Natural killer cell (primary cell): ENCODE measurements around the gene NAV2. TPM values are rescaled to one million over a fixed set of nuclear protein-coding genes. Genes with fewer than 3 reads are reported as not detected.

Experiments
- ATAC-seq, 3 donors: fragments of 150-1000 bp in 2 of 3; fragments of 200-7000 bp in 1 of 3; cut with Tn5 transposase; 1 replicate in 1 of 3; 2 replicates in 2 of 3; pipeline ENCODE4 v1.10.0; 2021; ENCODE audit warnings: mild to moderate bottlenecking in 2 of 3, moderate library complexity in 2 of 3
- DNase-seq, 2 donors: peaks; one replicate each; pipeline versions ENCODE4 v3.0.0 to v3.0.0-alpha.2; 2013 to 2021; ENCODE audit warnings: mixed read lengths in 1 of 2
- H3K27ac ChIP-seq: one replicate; pipeline ENCODE4 v1.5.1; 2013; ENCODE audit warnings: mild to moderate bottlenecking, low read length
- H3K27me3 ChIP-seq: one replicate; pipeline ENCODE4 v1.6.1; 2013; ENCODE audit warnings: low read length; ENCODE audit not compliant: control insufficient read depth, insufficient read depth
- H3K36me3 ChIP-seq: one replicate; pipeline ENCODE4 v1.6.1; 2013; ENCODE audit warnings: low read length; ENCODE audit not compliant: control insufficient read depth, insufficient read depth
- H3K4me1 ChIP-seq: one replicate; pipeline ENCODE4 v1.6.1; 2013; ENCODE audit warnings: low read length; ENCODE audit not compliant: control insufficient read depth, insufficient read depth
- H3K4me3 ChIP-seq: one replicate; pipeline ENCODE4 v1.5.1; 2013; ENCODE audit warnings: low read length
- H3K9me3 ChIP-seq: one replicate; pipeline ENCODE4 v1.6.1; 2013; ENCODE audit warnings: low read length; ENCODE audit not compliant: control insufficient read depth, insufficient read depth
- H3K27ac Mint-ChIP-seq, 2 donors: one replicate each; pipeline ENCODE4 v1.8.0; 2022; ENCODE audit warnings: mild to moderate bottlenecking in 2 of 2, mixed read lengths in 2 of 2, moderate library complexity in 1 of 2
- H3K27me3 Mint-ChIP-seq, 2 donors: one replicate each; pipeline ENCODE4 v1.8.0; 2022; ENCODE audit warnings: low read depth in 2 of 2, mixed read lengths in 2 of 2
- H3K36me3 Mint-ChIP-seq: one replicate; pipeline ENCODE4 v1.8.0; 2022; ENCODE audit warnings: mixed read lengths
- H3K4me1 Mint-ChIP-seq, 2 donors: one replicate each; pipeline ENCODE4 v1.8.0; 2022; ENCODE audit warnings: mixed read lengths in 2 of 2
- H3K4me3 Mint-ChIP-seq: one replicate; pipeline ENCODE4 v1.8.0; 2022; ENCODE audit warnings: mild to moderate bottlenecking, moderate library complexity, mixed read lengths
- H3K9me3 Mint-ChIP-seq, 2 donors: one replicate each; pipeline ENCODE4 v1.8.0; 2022; ENCODE audit warnings: mixed read lengths in 2 of 2
- WGBS: methylation state at CpG from one replicate; pipeline ENCODE4 v1.1.7; 2013; ENCODE audit warnings: missing lambda C conversion rate; ENCODE audit not compliant: insufficient coverage; 5-methylcytosine and 5-hydroxymethylcytosine counted together
- intact Hi-C: fragments of 100-400 bp; cut with micrococcal nuclease; formaldehyde crosslinking; loops from one replicate; pipeline ENCODE4 v1.14.2; 2022
- total RNA-seq, 4 donors: library from RNA; stranded (reverse); fragments of 120-200 nt in 1 of 4; gene quantifications; one replicate each; pipeline versions ENCODE4 v1.2.3 to v1.2.4, GENCODE V29; 2013 to 2022
- TF ChIP-seq, protein P1 (sequence below): fragments of 200-600 bp; IDR thresholded peaks from one replicate; pipeline ENCODE4 v1.8.0; 2022; ENCODE audit warnings: antibody characterized with exemption

The NAV2 gene
- total RNA-seq, 3 donors from 2014 or later (not counting 1 experiment from before 2014, with no cell fraction given) = 0.14 to 1.6 (median 0.43) TPM

DNA sequence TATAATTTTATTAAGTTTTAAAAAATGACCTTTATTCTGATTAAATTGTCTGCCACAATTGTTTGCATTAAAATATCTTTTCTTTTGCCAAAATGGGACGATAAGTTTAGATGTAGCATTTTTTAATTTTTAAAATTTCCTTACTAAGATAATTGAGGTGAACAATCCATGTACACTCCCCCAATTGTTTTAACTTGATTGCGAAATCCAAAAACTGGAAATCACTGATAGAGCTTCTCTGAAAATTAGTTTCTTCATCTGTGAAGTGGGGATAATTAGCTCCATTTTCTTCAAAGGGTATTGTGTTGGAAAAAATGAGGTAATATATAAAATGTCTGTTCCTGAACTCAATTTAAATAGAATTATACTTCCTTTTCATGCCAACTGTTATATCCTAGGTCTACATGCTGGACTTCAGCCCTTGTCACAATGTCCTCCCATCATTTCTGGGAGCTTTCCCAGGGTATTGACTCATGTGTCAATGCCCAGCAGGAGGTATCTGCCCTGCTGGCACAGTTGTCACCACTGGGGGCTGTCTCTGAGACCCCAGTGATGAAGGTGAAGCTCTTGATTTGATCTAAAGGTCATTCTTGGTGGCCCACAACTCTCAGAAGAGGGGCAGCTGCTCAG, 28.7 kb upstream of the NAV2 start:
- H3K4me1 Mint-ChIP-seq = no peaks in the 10 kb centered on the region
- no CpG with 5 or more reads among the region's 2 CpGs for WGBS

DNA sequence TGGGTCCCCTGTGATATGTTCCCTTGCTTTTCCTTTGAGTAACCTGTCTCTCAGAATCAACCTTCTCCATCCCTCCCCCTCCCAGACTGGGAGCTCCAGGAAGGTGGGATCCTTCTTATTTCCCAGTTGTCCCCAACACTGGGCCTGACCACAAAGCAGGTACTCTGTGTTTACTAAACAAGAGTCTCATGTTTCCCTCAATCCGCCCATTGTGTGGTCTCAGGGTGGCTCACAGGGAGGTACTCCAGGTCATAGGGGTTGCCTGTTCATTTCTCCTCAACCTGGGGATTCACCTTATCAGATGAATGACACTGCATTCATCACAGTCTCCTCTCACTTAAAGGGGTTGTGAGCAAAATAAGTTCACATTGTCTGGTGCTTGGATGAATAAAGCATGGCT, 26.4 kb upstream of the NAV2 start:
- WGBS = 95% methylated on average over 1 of the region's 1 CpG
- ATAC-seq (no peak), DNase-seq (no peak)
- H3K36me3 Mint-ChIP-seq = no peaks in the 10 kb centered on the region
- H3K4me1 Mint-ChIP-seq = no peaks in the 10 kb centered on the region
- Histone ChIP-seq H3K27me3 (no peaks in the 10 kb centered on the region), H3K36me3 (no peaks in the 10 kb centered on the region), H3K4me1 (no peaks in the 10 kb centered on the region), H3K4me3 (no peak overlapping the region), H3K9me3 (no peaks in the 10 kb centered on the region), H3K27ac (no peak overlapping the region)
- no peak overlapping the region for H3K4me3 Mint-ChIP-seq
- intact Hi-C loops = no loop called here
- no peaks in the 10 kb centered on the region for H3K9me3 Mint-ChIP-seq
- no peak overlapping the region for H3K27ac Mint-ChIP-seq
- TF ChIP-seq, protein P1, sequence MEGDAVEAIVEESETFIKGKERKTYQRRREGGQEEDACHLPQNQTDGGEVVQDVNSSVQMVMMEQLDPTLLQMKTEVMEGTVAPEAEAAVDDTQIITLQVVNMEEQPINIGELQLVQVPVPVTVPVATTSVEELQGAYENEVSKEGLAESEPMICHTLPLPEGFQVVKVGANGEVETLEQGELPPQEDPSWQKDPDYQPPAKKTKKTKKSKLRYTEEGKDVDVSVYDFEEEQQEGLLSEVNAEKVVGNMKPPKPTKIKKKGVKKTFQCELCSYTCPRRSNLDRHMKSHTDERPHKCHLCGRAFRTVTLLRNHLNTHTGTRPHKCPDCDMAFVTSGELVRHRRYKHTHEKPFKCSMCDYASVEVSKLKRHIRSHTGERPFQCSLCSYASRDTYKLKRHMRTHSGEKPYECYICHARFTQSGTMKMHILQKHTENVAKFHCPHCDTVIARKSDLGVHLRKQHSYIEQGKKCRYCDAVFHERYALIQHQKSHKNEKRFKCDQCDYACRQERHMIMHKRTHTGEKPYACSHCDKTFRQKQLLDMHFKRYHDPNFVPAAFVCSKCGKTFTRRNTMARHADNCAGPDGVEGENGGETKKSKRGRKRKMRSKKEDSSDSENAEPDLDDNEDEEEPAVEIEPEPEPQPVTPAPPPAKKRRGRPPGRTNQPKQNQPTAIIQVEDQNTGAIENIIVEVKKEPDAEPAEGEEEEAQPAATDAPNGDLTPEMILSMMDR = no peak
- peaks cover 26 to 38% of the 10 kb centered on the region in 2 donors for H3K27me3 Mint-ChIP-seq

More for the DNA sequence above, 28.7 kb upstream of the NAV2 start:
- DNase-seq (no peak), ATAC-seq (no peak)
- H3K4me3 Mint-ChIP-seq = no peak overlapping the region
- H3K27me3 Mint-ChIP-seq = peaks cover 27 to 54% of the 10 kb centered on the region in 2 donors
- H3K36me3 Mint-ChIP-seq = no peaks in the 10 kb centered on the region
- no peaks in the 10 kb centered on the region for H3K27me3 ChIP-seq
- H3K4me3 ChIP-seq = no peak overlapping the region
- no peaks in the 10 kb centered on the region for H3K36me3 ChIP-seq
- no peak overlapping the region for H3K27ac Mint-ChIP-seq
- TF ChIP-seq, protein P1 = no peak
- H3K9me3 ChIP-seq = no peaks in the 10 kb centered on the region
- intact Hi-C loops = no loop called here
- H3K9me3 Mint-ChIP-seq = no peaks in the 10 kb centered on the region
- H3K27ac ChIP-seq = no peak overlapping the region
- H3K4me1 ChIP-seq = no peaks in the 10 kb centered on the region

DNA sequence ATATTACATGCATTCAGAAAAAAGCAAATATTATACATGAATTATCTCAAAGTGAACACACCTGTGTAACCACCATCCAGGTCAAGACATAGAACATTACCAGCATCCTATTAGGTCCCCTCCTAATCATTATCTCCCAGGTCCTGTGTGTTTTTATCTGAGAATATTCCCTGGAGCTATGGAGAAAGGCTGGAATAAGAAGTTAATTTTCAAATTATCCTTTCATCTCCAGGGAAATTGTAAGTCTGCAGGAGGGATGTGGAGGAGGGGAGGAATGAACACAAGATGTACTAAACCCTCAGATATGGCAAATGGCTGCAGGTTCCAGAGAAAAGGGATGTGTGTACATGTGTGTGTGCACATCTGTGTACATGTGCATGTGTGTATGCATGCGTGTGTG, 25.2 kb upstream of the NAV2 start:
- intact Hi-C loops = no loop called here
- Histone ChIP-seq H3K4me3 (no peak overlapping the region), H3K36me3 (no peaks in the 10 kb centered on the region), H3K9me3 (no peaks in the 10 kb centered on the region), H3K4me1 (no peaks in the 10 kb centered on the region), H3K27me3 (no peaks in the 10 kb centered on the region), H3K27ac (no peak overlapping the region)
- DNase-seq (no peak), ATAC-seq (no peak)
- Mint-ChIP-seq H3K4me3 (no peak overlapping the region), H3K4me1 (no peaks in the 10 kb centered on the region), H3K27ac (no peak overlapping the region), H3K9me3 (no peaks in the 10 kb centered on the region), H3K36me3 (no peaks in the 10 kb centered on the region), H3K27me3 (peaks cover 19 to 31% of the 10 kb centered on the region in 2 donors)
- 97% methylated on average over 1 of the region's 1 CpG for WGBS
- TF ChIP-seq, protein P1 = no peak
